HG02571 (cell line): ENCODE results near the gene ARHGEF4.

ENCODE experiments used
- ATAC-seq: cut with Tn5 transposase; IDR thresholded peaks from one replicate; pipeline ENCODE4 v1.9.1; 2021; ENCODE audit warnings: mild to moderate bottlenecking, moderate library complexity; ENCODE audit not compliant: unreplicated experiment

Gene ARHGEF4

GRCh38 chr2:130836501-130837174 lies at the start of gene ARHGEF4:
TSS of gene ARHGEF4 (plus strand) at chr2:130836914. CDS start at chr2:130836954, 40 bp downstream.
- no peak for ATAC-seq

DNA sequence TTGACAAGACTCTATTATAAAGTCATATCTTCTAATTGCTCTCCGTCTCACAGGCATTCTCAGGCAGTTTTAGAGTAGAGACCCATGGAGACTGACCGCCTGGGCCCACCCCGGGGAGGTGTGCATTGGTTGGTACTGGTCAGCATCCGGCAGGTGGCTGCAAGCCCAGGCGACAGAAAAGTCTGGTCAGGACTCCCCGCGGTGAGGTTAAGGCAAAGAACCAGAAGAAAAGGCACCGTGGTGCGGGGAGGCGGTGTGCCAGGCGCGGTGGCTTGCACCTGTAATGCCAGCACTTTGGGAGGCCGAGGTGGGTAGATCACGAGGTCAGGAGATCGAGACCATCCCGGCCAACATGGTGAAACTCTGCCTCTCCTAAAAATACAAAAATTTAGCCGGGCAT lies 48.9 kb upstream of the ARHGEF4 start:
- no peak for ATAC-seq

DNA sequence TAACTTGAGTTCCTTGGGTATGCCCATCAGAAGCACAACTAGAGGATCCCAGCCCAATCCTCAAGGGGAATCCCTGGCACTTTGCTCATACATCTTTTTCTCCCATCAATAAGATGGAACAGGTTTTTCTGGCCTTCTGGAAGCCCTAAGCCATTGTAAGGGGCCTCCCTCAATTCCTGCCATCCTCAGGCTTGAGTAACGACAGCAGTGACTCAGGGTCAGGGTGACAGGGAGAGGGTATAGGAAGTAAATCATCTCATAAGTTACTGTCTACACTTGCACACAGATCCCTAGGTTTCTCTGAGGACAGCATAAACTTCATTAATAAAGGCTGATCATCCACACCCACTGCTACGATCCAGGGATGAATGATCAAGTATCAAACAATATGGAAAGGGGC lies 46.4 kb upstream of the ARHGEF4 start:
- ATAC-seq, result no peak

GRCh38 chr2:130790804-130791616 lies 45.7 kb upstream of the ARHGEF4 start:
- no peak for ATAC-seq

GRCh38 chr2:130791617-130791939 lies 45.1 kb upstream of the ARHGEF4 start:
- ATAC-seq, result no peak

GRCh38 chr2:130795431-130795830 lies 41.3 kb upstream of the ARHGEF4 start:
- no peak for ATAC-seq

DNA sequence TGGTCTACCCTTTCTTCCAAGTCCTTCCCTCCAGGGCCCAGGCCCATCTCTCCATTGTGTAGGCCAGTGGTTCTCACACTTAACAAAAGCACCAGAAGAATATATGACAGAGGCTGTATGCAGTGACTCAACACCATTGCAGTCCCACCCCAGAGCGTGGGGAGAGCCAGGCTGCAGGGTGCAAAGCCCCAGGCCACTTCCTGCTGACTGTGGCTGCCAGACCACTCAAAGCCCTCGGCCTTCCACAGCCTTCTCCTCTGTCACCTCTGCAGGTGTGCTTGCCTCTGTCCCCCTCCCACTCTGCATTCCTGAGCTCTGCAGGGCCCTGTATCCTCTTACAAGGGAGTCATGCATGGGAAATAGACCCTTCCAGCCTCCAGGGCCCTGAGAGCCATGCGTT lies 40.4 kb upstream of the ARHGEF4 start:
- ATAC-seq, result no peak

DNA sequence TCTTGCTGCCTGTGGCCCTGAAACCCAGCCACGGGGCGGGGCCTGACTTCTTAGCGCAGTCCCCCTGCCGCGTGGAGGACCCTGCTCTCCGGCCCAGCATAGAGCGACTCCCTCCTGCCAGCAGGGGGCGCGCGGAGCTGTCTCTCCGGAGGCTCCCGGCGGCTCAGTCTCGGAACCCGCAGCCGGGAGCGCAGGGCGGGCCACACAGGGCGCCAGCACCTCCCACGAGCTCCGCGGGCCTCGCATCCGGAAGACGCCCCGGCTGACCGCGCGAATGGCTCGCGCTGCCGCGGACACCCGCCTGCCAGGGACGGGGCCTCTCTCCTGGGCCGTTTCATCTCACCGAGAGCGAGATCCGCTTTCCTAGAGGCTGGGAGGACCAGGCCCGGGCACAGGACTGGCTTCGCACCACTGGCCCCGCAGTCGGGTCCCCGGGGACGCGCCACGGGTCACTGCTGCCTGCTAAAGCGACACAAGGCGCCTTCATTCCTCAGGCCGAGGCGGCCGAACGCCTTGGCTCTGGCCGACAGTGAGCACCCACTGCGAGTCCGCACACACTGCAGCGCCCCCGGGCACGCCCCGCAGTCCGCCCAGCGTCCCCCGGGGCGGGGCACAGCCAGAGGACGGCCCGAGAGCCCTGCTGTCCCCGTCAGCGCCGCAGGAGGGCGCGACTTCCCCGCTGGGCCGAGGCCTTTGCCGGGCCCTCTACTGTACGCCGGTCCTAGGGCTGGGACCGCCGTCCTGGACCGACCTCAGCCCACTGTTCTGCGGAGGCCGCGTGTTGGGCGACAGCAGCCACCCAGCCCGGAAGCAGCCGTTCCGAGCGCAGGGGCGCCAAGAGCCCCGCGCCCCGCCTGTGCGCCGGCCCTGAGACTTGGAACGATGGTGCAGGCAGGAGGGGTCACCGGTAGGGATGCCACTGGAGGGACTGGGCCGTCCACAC lies 39.0 kb upstream of the ARHGEF4 start:
- peak; percentile 93 for ATAC-seq

- no peak for ATAC-seq
These were observed 38.1 kb upstream of the ARHGEF4 start for GRCh38 chr2:130798472-130799218.

GRCh38 chr2:130799295-130799694 lies 37.4 kb upstream of the ARHGEF4 start:
- ATAC-seq, result no peak

- ATAC-seq, result no peak
These were observed 31.1 kb upstream of the ARHGEF4 start for GRCh38 chr2:130805613-130806012.

GRCh38 chr2:130806370-130806769 lies 30.3 kb upstream of the ARHGEF4 start:
- no peak for ATAC-seq

DNA sequence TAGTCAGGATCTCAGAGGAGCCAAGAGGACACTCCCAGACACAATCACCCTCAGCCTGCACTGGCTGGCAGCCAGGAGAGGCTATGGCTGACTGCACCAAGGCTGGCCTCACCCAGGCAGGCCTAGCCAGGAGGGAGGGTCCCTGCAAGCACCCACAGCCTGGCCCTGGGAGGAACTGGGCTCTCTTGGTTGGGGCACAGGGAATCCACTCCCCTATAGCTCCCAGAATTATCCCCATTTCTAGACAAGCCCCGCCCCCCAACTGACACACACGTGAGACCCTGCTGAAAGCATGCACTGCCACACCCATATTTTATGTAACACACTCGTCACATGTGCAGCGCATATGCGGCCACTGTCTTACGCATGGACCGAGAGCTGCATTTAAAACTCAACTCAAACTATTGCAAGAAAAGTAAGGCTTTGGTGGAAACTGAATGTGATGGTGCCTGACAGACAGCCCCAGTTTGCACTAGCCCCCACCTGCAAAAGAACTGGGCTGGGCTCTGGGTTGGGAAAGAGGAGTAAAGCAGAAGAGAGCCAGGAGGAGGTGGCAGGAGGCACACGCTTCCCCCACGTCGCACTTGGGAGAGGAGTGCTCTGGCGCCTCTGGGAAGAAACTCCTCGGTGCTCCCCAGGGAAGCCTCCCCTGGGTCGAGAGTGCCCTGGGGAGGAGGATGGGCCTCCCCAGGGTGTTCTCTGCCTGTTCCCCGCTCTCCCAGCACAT lies 28.9 kb upstream of the ARHGEF4 start:
- no peak for ATAC-seq

GRCh38 chr2:130808482-130809268 lies 28.0 kb upstream of the ARHGEF4 start:
- ATAC-seq, result no peak

GRCh38 chr2:130810490-130810889 lies 26.2 kb upstream of the ARHGEF4 start:
- ATAC-seq, result no peak

DNA sequence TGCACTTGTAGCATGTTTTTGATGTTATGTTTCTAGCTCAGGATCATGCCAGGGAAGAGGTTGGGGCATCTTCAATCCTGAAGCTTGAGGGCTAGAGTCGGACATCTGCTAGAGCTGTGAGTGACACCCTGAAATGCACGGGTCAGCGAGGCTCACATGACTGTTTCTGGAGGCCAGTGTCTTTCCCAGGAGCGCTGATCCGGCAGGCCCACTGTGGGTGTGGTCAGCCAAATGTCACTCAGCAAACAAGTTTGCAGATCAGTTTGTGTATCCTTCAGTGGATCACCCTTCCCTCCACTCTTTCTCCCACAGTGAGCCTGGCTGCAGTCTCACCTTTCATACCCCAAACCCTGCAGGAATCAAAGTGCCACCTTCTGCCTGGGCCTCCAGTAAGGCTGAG lies 23.0 kb upstream of the ARHGEF4 start:
- ATAC-seq, result no peak

DNA sequence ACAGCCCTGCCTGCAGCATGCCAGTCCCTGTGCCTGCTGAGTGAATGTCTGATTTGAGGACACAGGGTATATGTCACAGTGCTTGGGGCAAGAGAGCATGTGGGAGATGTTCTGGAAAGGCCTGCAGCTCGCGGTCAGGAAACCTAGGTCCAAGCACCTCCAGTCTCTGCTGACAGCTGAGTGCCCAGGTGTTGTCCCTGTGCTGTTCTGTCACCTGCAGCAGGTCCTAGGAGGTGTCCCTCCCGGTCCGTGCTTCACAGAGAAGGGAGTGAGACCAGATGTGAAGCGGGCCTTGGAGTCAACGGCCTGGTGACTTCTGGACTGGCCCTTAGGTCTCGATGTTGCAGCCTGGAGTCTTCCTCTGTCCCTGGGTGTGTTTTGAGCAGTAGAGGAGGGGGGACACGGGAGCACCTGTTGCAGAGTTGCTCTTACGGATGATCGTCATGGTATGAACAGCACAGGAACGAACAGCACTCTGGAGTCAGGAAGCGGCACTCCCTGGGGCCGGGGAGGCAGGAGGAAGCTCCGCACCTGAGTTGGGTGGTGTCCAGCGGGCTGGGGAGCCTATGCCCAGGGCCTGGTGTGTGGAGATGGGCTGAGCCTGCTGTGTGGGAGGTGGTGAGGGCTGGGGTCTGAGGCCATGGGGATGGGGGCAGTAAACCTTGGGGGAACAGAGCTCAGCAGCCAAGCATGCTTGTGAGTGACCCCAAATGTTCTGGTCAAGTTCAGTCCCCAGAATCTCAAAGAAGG lies 21.6 kb upstream of the ARHGEF4 start:
- ATAC-seq, result no peak

DNA sequence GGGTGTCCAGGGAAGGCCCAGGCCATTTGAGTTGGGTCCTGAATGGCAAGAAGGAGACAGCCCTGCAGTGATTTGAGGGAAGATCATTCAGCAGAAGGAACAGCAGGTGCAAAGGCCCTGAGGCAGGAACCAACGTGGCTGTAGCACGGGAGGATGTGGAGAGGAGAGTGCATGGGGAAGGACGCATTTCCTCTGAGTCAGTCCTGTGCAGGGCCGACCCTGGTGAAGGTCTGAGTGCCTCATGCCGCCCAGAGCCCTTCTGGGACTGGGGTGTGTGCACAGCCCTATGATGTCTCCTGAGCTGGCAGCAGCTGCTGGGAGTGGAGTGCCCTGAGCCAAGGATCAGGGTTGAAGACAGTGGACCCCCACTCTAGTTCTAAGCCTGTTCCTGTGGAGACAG lies 17.9 kb upstream of the ARHGEF4 start:
- no peak for ATAC-seq

DNA sequence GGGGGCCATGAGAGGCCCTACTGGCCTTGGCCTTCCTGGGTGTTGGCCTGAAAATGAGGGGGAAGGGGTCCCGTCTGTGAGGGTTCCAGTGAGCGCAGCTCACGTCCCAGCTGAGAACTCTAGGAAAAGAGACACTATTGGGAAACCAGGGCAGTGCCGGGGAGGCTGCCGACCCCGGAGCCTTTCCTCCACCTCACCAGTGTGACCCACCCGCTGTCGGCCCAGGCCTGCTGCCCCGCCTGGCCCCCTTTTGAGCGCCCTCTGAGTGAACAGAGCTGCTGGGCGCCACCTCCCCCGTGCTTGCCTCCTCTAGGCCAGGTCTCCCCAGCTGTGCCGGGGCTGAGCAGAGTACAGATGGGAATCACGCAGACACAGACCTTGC lies 17.5 kb upstream of the ARHGEF4 start:
- ATAC-seq, result no peak
